OCI-LY7 (cell line): ENCODE results near the gene IFT22.
"Not testable (repeated sequence)": the region's sequence is repeated elsewhere in the genome, so short reads cannot be mapped to it uniquely, and the experiment has no call there.

Experiments used
- EZH2phosphoT487 ChIP-seq: fragments of 200-600 bp; sonication (generic); IDR thresholded peaks from 2 replicates; pipeline ENCODE4 v1.6.1; 2018; ENCODE audit warnings: low read depth, borderline replicate concordance, mild to moderate bottlenecking, mixed run types, antibody characterized with exemption, low read length, moderate library complexity, mixed read lengths
- TF ChIP-seq, protein P1 (sequence below): fragments of 200-600 bp; sonication (generic); conservative IDR thresholded peaks from 2 replicates; pipeline ENCODE4 v1.5.1; 2014; ENCODE audit warnings: mild to moderate bottlenecking, antibody characterized with exemption, low read length, moderate library complexity, mixed read lengths

DNA sequence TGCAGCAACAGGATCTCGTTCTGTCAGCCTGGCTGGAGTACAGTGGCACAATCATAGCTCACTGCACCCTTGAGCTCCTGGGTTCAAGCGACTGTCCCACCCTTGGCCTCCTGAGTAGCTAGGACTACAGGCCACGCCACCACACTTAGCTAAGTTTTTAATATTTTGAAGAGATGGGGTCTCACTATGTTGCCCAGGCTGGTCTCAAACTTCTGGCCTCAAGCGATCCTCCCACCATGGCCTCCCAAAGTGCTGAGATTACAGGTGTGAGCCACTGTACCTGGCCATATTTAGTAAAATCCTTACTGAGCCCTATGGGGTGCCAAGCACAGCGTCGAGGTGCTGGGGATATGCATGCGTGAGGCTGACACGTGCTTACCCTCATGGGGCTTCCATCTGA is 40.7 kb downstream of the IFT22 start:
- TF ChIP-seq, protein P1, sequence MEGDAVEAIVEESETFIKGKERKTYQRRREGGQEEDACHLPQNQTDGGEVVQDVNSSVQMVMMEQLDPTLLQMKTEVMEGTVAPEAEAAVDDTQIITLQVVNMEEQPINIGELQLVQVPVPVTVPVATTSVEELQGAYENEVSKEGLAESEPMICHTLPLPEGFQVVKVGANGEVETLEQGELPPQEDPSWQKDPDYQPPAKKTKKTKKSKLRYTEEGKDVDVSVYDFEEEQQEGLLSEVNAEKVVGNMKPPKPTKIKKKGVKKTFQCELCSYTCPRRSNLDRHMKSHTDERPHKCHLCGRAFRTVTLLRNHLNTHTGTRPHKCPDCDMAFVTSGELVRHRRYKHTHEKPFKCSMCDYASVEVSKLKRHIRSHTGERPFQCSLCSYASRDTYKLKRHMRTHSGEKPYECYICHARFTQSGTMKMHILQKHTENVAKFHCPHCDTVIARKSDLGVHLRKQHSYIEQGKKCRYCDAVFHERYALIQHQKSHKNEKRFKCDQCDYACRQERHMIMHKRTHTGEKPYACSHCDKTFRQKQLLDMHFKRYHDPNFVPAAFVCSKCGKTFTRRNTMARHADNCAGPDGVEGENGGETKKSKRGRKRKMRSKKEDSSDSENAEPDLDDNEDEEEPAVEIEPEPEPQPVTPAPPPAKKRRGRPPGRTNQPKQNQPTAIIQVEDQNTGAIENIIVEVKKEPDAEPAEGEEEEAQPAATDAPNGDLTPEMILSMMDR, result not testable (repeated sequence)
- TF ChIP-seq EZH2phosphoT487, result not testable (repeated sequence)
